ENCODE measurements around the gene FAM89B. TPM values are rescaled to one million over a fixed set of nuclear protein-coding genes. Genes with fewer than 3 reads are reported as not detected.

The FAM89B gene
- polyA plus RNA-seq, 1 donor from 2014 or later: 75.1 TPM

GRCh38 chr11:65540290-65541092 lies 31.8 kb upstream of the FAM89B start:
- Histone ChIP-seq H4K20me1 (ENCODE audit: insufficient read depth) (peaks cover 6% of the 10 kb centered on the region), H3K4me2 (ENCODE audit: low read length) (no peak overlapping the region), H3K9me2 (ENCODE audit: insufficient read depth, low read length) (no peaks in the 10 kb centered on the region), H3K79me2 (replicated peaks; ENCODE audit: insufficient read depth, low read length) (no peaks in the 10 kb centered on the region), H3K4me3 (ENCODE audit: low read length) (peak overlapping the region; percentile 68), H3K27ac (ENCODE audit: low read length) (no peak overlapping the region), H3F3A (ENCODE audit: insufficient read depth, low read length, poor library complexity, severe bottlenecking) (no peaks in the 10 kb centered on the region), H2AFZ (ENCODE audit: low read depth, low read length) (no peak overlapping the region), H3K9me3 (ENCODE audit: low read length) (no peaks in the 10 kb centered on the region), H3K27me3 (ENCODE audit: insufficient read depth, low read depth, low read length) (peaks cover 49% of the 10 kb centered on the region), H3K36me3 (ENCODE audit: insufficient read depth, low read length) (no peaks in the 10 kb centered on the region), H3K9ac (ENCODE audit: low read length) (no peak overlapping the region)
- TF ChIP-seq CTCF (IDR thresholded peaks at IDR 0.05; ENCODE audit: poor library complexity, severe bottlenecking) (peak; percentile 71), SMC3 (conservative IDR thresholded peaks at IDR 0.05; ENCODE audit: poor library complexity) (peak; percentile 37), RAD21 (conservative IDR thresholded peaks at IDR 0.05) (peak; percentile 57), EZH2 (IDR thresholded peaks at IDR 0.05; ENCODE audit: borderline replicate concordance, insufficient read depth, low read length, poor library complexity, severe bottlenecking) (no peak), EP300 (conservative IDR thresholded peaks at IDR 0.05; ENCODE audit: poor library complexity, severe bottlenecking) (no peak), POLR2AphosphoS5 (IDR thresholded peaks at IDR 0.05) (peak; percentile 17), REST (IDR thresholded peaks at IDR 0.05; ENCODE audit: borderline replicate concordance) (no peak), TAF1 (IDR thresholded peaks at IDR 0.05; ENCODE audit: low read depth) (no peak), MXI1 (conservative IDR thresholded peaks at IDR 0.05; ENCODE audit: poor library complexity, severe bottlenecking) (peak; percentile 67)

GRCh38 chr11:65541093-65541982 lies 31.0 kb upstream of the FAM89B start:
- H3K79me2 ChIP-seq (replicated peaks; ENCODE audit: insufficient read depth, low read length): no peaks in the 10 kb centered on the region
- no peaks in the 10 kb centered on the region for H3K36me3 ChIP-seq (ENCODE audit: insufficient read depth, low read length)
- no peaks in the 10 kb centered on the region for H3F3A ChIP-seq (ENCODE audit: insufficient read depth, low read length, poor library complexity, severe bottlenecking)
- TF ChIP-seq POLR2AphosphoS5 (IDR thresholded peaks at IDR 0.05) (no peak), TAF1 (IDR thresholded peaks at IDR 0.05; ENCODE audit: low read depth) (no peak), RAD21 (conservative IDR thresholded peaks at IDR 0.05) (no peak), MXI1 (conservative IDR thresholded peaks at IDR 0.05; ENCODE audit: poor library complexity, severe bottlenecking) (no peak), EZH2 (IDR thresholded peaks at IDR 0.05; ENCODE audit: borderline replicate concordance, insufficient read depth, low read length, poor library complexity, severe bottlenecking) (no peak), CTCF (IDR thresholded peaks at IDR 0.05; ENCODE audit: poor library complexity, severe bottlenecking) (no peak), SMC3 (conservative IDR thresholded peaks at IDR 0.05; ENCODE audit: poor library complexity) (no peak), REST (IDR thresholded peaks at IDR 0.05; ENCODE audit: borderline replicate concordance) (no peak), EP300 (conservative IDR thresholded peaks at IDR 0.05; ENCODE audit: poor library complexity, severe bottlenecking) (no peak)
- no peak overlapping the region for H2AFZ ChIP-seq (ENCODE audit: low read depth, low read length)
- no peak overlapping the region for H3K4me2 ChIP-seq (ENCODE audit: low read length)
- peaks cover 6% of the 10 kb centered on the region for H4K20me1 ChIP-seq (ENCODE audit: insufficient read depth)
- H3K9me2 ChIP-seq (ENCODE audit: insufficient read depth, low read length): no peaks in the 10 kb centered on the region
- no peaks in the 10 kb centered on the region for H3K9me3 ChIP-seq (ENCODE audit: low read length)
- H3K27me3 ChIP-seq (ENCODE audit: insufficient read depth, low read depth, low read length): peaks cover 58% of the 10 kb centered on the region
- peak overlapping the region; percentile 68 for H3K4me3 ChIP-seq (ENCODE audit: low read length)
- no peak overlapping the region for H3K27ac ChIP-seq (ENCODE audit: low read length)
- H3K9ac ChIP-seq (ENCODE audit: low read length): no peak overlapping the region

All from neural cell (in vitro differentiated cells).